SK-N-SH treated with all-trans-retinoic acid at 6 μM for 48 hours (cell line): ENCODE data around the gene EIF6.

Source experiments
- ATAC-seq: fragments of 200-7000 bp; cut with Tn5 transposase; 3 replicates; pipeline ENCODE4 v1.9.1; 2020; ENCODE audit warnings: mild to moderate bottlenecking, moderate library complexity
- ARNTL ChIP-seq: fragments of 450-650 bp; formaldehyde crosslinking; IDR thresholded peaks from 2 replicates; pipeline ENCODE4 v1.5.0; 2020; ENCODE audit warnings: low read depth, mild to moderate bottlenecking, moderate library complexity, borderline replicate concordance
- CSDC2 ChIP-seq: fragments of 250-450 bp; sonication (Bioruptor Pico); IDR thresholded peaks from 2 replicates; pipeline ENCODE4 v1.5.0; 2020; ENCODE audit warnings: mild to moderate bottlenecking, moderate library complexity
- ESRRG ChIP-seq: fragments of 250-450 bp; sonication (Bioruptor Pico); IDR thresholded peaks from 2 replicates; pipeline ENCODE4 v1.6.1; 2021; ENCODE audit warnings: mild to moderate bottlenecking
- GLIS3 ChIP-seq: fragments of 250-450 bp; sonication (Bioruptor Pico); IDR thresholded peaks from 2 replicates; pipeline ENCODE4 v1.5.0; 2020; ENCODE audit warnings: mild to moderate bottlenecking, moderate library complexity
- OSR1 ChIP-seq: fragments of 250-450 bp; sonication (Bioruptor Pico); IDR thresholded peaks from 2 replicates; pipeline ENCODE4 v1.8.0; 2022; ENCODE audit warnings: moderate library complexity, mild to moderate bottlenecking, inconsistent platforms
- PPARA ChIP-seq: fragments of 250-450 bp; sonication (Bioruptor Pico); IDR thresholded peaks from 2 replicates; pipeline ENCODE4 v1.5.0; 2020; ENCODE audit warnings: mild to moderate bottlenecking, borderline replicate concordance
- RARB ChIP-seq: fragments of 250-450 bp; sonication (Bioruptor Pico); IDR thresholded peaks from 2 replicates; pipeline ENCODE4 v1.8.0; 2021; ENCODE audit warnings: mild to moderate bottlenecking, moderate library complexity
- SNAI2 ChIP-seq: fragments of 250-450 bp; sonication (Bioruptor Pico); IDR thresholded peaks from 2 replicates; pipeline ENCODE4 v1.5.0; 2020; ENCODE audit warnings: mild to moderate bottlenecking, moderate library complexity
- TCF4 ChIP-seq: fragments of 250-450 bp; sonication (Bioruptor Pico); IDR thresholded peaks from 2 replicates; pipeline ENCODE4 v1.8.0; 2021; ENCODE audit warnings: mild to moderate bottlenecking, moderate library complexity, borderline replicate concordance
- ZC3H10 ChIP-seq: fragments of 250-450 bp; sonication (Bioruptor Pico); IDR thresholded peaks from 2 replicates; pipeline ENCODE4 v1.5.1; 2021; ENCODE audit warnings: mild to moderate bottlenecking, moderate library complexity
- ZFP3 ChIP-seq: fragments of 250-450 bp; sonication (Bioruptor Pico); IDR thresholded peaks from 2 replicates; pipeline ENCODE4 v1.5.0; 2020; ENCODE audit warnings: mild to moderate bottlenecking, moderate library complexity
- ZFP30 ChIP-seq: fragments of 450-650 bp; formaldehyde crosslinking; IDR thresholded peaks from 2 replicates; pipeline ENCODE4 v1.5.0; 2022; ENCODE audit warnings: mild to moderate bottlenecking, moderate library complexity
- ZNF565 ChIP-seq: fragments of 450-650 bp; formaldehyde crosslinking; conservative IDR thresholded peaks from 2 replicates; pipeline ENCODE4 v1.5.0; 2020; ENCODE audit warnings: low read depth, mild to moderate bottlenecking, moderate library complexity
- ZNF70 ChIP-seq: fragments of 450-650 bp; formaldehyde crosslinking; IDR thresholded peaks from 2 replicates; pipeline ENCODE4 v1.5.0; 2020; ENCODE audit warnings: mild to moderate bottlenecking, moderate library complexity
- TF ChIP-seq, protein P1 (sequence below): fragments of 250-450 bp; sonication (Bioruptor Pico); IDR thresholded peaks from 2 replicates; pipeline ENCODE4 v1.5.1; 2021; ENCODE audit warnings: mild to moderate bottlenecking, moderate library complexity
- TF ChIP-seq, protein P2 (sequence below): fragments of 250-450 bp; sonication (Bioruptor Pico); IDR thresholded peaks from 2 replicates; pipeline ENCODE4 v1.8.0; 2021; ENCODE audit warnings: low read depth, mild to moderate bottlenecking, moderate library complexity, borderline replicate concordance
- TF ChIP-seq, protein P3 (sequence below): fragments of 250-450 bp; sonication (Bioruptor Pico); IDR thresholded peaks from 2 replicates; pipeline ENCODE4 v1.5.0; 2020; ENCODE audit warnings: mild to moderate bottlenecking, moderate library complexity
- TF ChIP-seq, protein P4 (sequence below): fragments of 250-450 bp; sonication (Bioruptor Pico); IDR thresholded peaks from 2 replicates; pipeline ENCODE4 v1.8.0; 2020; ENCODE audit warnings: mild to moderate bottlenecking, moderate library complexity, borderline replicate concordance

Gene EIF6

DNA sequence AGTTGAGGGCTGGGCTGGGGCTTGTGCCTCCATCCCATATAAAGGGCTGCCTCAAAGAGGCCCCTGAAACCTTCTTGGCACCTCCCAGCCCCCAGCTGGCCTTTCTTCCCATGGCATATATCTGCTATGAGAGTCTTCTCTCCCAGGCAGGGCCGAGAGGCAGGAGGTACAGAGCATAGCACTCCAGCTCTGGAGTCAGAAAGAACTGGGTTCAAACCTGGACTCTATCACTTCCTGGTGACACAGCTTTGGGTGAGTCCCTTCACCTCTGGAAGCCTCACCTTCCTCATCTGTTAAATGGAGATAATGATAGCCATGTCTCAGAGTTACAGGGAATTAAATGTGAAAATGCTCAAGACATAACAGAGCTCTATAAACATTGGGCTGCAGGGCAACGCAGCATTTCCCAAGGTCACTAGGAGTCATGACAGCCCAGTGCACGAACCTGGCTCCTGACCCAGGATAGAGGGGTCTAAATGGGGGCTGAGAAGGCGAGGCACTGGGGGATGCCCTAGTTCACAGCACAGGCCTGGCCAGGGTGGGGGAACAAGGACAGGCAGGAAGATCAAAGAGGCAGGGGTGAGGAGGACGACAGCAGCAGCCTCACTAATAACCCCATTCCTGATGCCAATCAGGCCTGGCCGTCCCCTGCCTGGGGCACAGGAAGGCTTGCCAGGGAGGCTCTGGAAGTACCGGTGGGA is 5.8 kb upstream of the EIF6 start (continued):
- TF ChIP-seq, protein P1, sequence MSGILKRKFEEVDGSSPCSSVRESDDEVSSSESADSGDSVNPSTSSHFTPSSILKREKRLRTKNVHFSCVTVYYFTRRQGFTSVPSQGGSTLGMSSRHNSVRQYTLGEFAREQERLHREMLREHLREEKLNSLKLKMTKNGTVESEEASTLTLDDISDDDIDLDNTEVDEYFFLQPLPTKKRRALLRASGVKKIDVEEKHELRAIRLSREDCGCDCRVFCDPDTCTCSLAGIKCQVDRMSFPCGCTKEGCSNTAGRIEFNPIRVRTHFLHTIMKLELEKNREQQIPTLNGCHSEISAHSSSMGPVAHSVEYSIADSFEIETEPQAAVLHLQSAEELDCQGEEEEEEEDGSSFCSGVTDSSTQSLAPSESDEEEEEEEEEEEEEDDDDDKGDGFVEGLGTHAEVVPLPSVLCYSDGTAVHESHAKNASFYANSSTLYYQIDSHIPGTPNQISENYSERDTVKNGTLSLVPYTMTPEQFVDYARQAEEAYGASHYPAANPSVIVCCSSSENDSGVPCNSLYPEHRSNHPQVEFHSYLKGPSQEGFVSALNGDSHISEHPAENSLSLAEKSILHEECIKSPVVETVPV (CRISPR knock-in tag), result no peak
- TF ChIP-seq, protein P2, sequence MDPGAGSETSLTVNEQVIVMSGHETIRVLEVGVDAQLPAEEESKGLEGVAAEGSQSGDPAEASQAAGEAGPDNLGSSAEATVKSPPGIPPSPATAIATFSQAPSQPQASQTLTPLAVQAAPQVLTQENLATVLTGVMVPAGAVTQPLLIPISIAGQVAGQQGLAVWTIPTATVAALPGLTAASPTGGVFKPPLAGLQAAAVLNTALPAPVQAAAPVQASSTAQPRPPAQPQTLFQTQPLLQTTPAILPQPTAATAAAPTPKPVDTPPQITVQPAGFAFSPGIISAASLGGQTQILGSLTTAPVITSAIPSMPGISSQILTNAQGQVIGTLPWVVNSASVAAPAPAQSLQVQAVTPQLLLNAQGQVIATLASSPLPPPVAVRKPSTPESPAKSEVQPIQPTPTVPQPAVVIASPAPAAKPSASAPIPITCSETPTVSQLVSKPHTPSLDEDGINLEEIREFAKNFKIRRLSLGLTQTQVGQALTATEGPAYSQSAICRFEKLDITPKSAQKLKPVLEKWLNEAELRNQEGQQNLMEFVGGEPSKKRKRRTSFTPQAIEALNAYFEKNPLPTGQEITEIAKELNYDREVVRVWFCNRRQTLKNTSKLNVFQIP, result no peak
- TF ChIP-seq, all 23 proteins: peak for 0

DNA sequence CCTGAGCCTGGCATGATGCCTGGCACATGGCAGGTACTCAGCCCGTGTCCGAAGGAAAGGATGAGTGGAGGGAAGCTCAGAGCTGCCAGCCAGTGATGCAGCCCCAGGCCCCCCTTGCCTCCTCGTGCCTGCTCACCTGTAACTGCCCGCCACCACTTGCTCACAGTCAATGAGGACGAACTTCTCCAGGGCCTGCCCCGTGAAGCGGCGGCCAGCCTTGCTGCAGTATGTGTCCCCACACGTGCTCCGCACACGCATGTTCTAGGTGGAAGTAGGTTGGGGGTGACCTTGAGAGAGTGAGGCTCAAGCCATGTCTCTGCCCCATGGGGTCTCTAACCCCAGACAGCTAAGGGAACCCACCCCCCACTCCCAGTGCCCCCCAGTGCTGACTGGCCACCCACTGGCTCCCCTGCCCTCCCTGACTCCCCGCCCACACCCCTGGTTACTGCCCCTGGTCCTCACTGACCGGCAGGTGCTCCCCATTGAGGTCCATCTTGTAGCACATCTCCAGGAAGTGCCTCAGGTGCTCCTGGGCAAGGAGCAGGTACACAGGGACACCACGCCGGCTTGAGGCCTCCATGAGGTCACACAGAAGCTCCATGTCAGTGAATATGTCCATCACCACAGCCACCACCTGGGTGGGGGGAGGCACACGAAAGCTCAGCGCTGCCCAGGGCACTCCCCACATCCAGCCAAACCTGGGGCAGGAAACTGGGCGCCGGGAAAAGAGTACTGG is 3.9 kb upstream of the EIF6 start:
- no peak for ATAC-seq
- TF ChIP-seq OSR1, result no peak
- TF ChIP-seq ESRRG, result no peak
- no peak for TF ChIP-seq ZC3H10 (CRISPR knock-in tag)
- TF ChIP-seq ZFP30 (CRISPR knock-in tag), result no peak
- TF ChIP-seq, protein P1 (CRISPR knock-in tag), result no peak

DNA sequence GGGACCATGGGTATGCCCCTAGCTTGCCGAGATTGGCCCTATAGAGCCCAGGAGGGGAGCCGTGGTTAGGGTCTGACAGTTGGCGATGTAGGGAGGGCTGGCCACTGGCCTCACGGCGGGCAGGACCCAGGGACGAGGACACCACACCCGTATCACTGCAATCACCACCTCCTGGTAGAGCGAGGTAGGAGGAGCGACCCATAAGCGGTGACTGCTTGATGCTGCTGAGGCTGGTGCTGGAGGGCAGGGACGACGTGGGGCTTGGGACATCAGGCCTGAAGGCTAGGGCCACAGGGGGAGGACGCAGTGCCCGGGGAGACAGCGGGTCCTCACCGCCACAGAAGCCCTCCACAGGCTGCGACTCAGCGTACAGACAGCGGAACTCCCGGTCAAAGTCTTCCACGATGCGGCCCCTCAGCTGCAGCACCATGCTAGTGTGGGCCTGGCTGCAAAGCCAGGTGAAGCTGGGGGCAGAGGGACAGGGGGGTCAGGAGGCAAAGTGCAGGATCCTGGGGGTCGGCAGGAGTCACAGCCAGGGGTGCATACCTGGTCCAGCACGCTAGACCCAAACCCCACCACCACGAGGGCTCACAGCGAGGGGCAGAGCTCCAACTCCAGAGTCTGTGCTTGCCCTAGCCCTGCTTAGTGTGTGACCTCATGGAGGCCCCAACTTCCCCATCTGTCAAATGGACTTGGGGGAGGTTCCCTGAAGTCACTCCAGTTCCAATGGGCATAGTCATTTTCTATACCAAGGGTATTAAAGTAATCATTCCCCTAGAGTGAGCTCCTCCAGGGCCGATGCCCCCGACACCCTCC is 3.1 kb upstream of the EIF6 start:
- no peak for TF ChIP-seq ARNTL (CRISPR knock-in tag)
- no peak for ATAC-seq

DNA sequence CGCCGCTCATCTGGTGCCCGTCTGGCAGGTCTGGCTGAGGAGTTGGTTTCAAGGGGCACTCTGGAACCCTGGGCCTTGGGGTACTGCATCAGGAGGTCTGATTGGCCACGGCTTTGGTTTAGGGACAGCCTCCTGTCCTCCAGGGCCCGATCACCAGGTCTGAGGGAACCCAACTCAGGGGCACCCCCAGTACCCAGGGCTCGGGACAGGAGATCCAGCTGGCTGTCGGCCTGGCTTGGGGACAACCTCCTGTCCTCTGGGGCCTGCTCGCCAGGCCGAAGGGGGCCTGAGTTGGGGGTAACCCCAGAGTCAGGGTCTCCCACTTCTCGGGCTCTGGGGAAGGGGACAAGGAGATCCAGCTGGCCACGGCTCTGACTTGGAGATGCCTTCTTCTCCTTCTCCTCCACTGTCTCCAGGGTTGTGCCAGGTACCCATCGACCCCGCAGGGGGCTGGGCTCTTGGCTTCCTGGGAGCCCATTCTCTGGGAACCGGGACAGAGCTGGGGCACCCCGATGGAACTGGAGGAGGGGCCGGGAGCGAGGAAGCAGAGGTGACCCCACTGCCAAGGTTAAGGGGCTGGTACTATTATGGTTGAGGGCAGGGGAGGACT is 2.4 kb upstream of the EIF6 start:
- TF ChIP-seq ZFP3 (CRISPR knock-in tag) (no peak), TCF4 (CRISPR knock-in tag) (no peak), ZNF565 (CRISPR knock-in tag) (no peak), SNAI2 (no peak), RARB (CRISPR knock-in tag) (no peak), CSDC2 (CRISPR knock-in tag) (no peak), PPARA (CRISPR knock-in tag) (no peak), OSR1 (no peak), GLIS3 (CRISPR knock-in tag) (no peak), ESRRG (no peak), ZNF70 (CRISPR knock-in tag) (no peak)
- TF ChIP-seq, protein P1 (CRISPR knock-in tag), result no peak
- TF ChIP-seq, protein P3, sequence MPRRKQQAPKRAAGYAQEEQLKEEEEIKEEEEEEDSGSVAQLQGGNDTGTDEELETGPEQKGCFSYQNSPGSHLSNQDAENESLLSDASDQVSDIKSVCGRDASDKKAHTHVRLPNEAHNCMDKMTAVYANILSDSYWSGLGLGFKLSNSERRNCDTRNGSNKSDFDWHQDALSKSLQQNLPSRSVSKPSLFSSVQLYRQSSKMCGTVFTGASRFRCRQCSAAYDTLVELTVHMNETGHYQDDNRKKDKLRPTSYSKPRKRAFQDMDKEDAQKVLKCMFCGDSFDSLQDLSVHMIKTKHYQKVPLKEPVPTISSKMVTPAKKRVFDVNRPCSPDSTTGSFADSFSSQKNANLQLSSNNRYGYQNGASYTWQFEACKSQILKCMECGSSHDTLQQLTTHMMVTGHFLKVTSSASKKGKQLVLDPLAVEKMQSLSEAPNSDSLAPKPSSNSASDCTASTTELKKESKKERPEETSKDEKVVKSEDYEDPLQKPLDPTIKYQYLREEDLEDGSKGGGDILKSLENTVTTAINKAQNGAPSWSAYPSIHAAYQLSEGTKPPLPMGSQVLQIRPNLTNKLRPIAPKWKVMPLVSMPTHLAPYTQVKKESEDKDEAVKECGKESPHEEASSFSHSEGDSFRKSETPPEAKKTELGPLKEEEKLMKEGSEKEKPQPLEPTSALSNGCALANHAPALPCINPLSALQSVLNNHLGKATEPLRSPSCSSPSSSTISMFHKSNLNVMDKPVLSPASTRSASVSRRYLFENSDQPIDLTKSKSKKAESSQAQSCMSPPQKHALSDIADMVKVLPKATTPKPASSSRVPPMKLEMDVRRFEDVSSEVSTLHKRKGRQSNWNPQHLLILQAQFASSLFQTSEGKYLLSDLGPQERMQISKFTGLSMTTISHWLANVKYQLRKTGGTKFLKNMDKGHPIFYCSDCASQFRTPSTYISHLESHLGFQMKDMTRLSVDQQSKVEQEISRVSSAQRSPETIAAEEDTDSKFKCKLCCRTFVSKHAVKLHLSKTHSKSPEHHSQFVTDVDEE (CRISPR knock-in tag), result no peak
- TF ChIP-seq, protein P4, sequence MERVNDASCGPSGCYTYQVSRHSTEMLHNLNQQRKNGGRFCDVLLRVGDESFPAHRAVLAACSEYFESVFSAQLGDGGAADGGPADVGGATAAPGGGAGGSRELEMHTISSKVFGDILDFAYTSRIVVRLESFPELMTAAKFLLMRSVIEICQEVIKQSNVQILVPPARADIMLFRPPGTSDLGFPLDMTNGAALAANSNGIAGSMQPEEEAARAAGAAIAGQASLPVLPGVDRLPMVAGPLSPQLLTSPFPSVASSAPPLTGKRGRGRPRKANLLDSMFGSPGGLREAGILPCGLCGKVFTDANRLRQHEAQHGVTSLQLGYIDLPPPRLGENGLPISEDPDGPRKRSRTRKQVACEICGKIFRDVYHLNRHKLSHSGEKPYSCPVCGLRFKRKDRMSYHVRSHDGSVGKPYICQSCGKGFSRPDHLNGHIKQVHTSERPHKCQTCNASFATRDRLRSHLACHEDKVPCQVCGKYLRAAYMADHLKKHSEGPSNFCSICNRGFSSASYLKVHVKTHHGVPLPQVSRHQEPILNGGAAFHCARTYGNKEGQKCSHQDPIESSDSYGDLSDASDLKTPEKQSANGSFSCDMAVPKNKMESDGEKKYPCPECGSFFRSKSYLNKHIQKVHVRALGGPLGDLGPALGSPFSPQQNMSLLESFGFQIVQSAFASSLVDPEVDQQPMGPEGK, result no peak
- ATAC-seq, result no peak
